Peyer's patch (tissue), 4 donors: ENCODE data around the gene FAM200C. TPM values are rescaled to one million over a fixed set of nuclear protein-coding genes. Genes with fewer than 3 reads are reported as not detected.
A peak's percentile ranks its signal among the peaks of the same experiment; 100 is the strongest.

Source experiments
- DNase-seq, 3 donors: peaks; one replicate each; pipeline ENCODE4 v3.0.0-alpha.2; 2017 to 2019
- H3K27ac ChIP-seq, 4 donors: fragments of 200-600 bp; sonication (generic); one replicate each; pipeline ENCODE4 v1.5.1; 2016 to 2019
- H3K27me3 ChIP-seq, 2 donors: fragments of 200-600 bp; sonication (generic); one replicate each; pipeline ENCODE4 v1.5.1; 2019
- H3K36me3 ChIP-seq, 3 donors: fragments of 200-600 bp; sonication (generic); one replicate each; pipeline ENCODE4 v1.5.1; 2016 to 2019
- H3K4me1 ChIP-seq, 4 donors: fragments of 200-600 bp; sonication (generic); one replicate each; pipeline ENCODE4 v1.5.1; 2016 to 2019
- H3K4me3 ChIP-seq, 4 donors: fragments of 200-600 bp; sonication (generic); 1 replicate in 3 of 4; 2 replicates in 1 of 4; pipeline ENCODE4 v1.5.1; 2016 to 2019; ENCODE audit warnings: mild to moderate bottlenecking in 1 of 4
- H3K9me3 ChIP-seq, 4 donors: fragments of 200-600 bp; sonication (generic); one replicate each; pipeline ENCODE4 v1.5.1; 2016 to 2019; ENCODE audit warnings: mild to moderate bottlenecking in 1 of 4
- CTCF ChIP-seq, 6 experiments: fragments of 450-650 bp in 4 of 6; fragments of 200-600 bp in 2 of 6; sonication (generic) in 1 of 6; IDR thresholded peaks; one replicate each; pipeline ENCODE4 v1.5.1; 2017 to 2019; ENCODE audit warnings: antibody characterized with exemption in 6 of 6, mild to moderate bottlenecking in 3 of 6, moderate library complexity in 1 of 6
- POLR2A ChIP-seq, 2 donors: fragments of 450-650 bp; IDR thresholded peaks; one replicate each; pipeline ENCODE4 v1.5.1; 2017; ENCODE audit warnings: antibody characterized with exemption in 2 of 2, mild to moderate bottlenecking in 2 of 2, moderate library complexity in 2 of 2
- total RNA-seq, 4 donors: library from RNA; depleted of rRNA; stranded (reverse); fragments of >200 nt; gene quantifications; one replicate each; pipeline ENCODE4 v1.1.0, GENCODE V29; 2016

FAM200C gene
- total RNA-seq, 4 donors from 2014 or later = 0.66 to 2.3 (median 1.1) TPM; not detected in 1

- H3K27ac ChIP-seq = no peak overlapping the region
- H3K36me3 ChIP-seq = no peaks in the 10 kb centered on the region
- DNase-seq = no peak
- H3K4me3 ChIP-seq = no peak overlapping the region
- no peaks in the 10 kb centered on the region for H3K4me1 ChIP-seq
- no peaks in the 10 kb centered on the region for H3K9me3 ChIP-seq
- H3K27me3 ChIP-seq = no peaks in the 10 kb centered on the region
- TF ChIP-seq POLR2A (IDR thresholded peaks at IDR 0.05) (no peak), CTCF (IDR thresholded peaks at IDR 0.05) (no peak)
Measured at GRCh38 chr5:160371294-160371693, 28.6 kb downstream of the FAM200C start.

GRCh38 chr5:160370713-160371034, 29.2 kb downstream of the FAM200C start:
- H3K4me1 ChIP-seq = no peaks in the 10 kb centered on the region
- peak overlapping the region; percentile 33 to 68 (median 50) for H3K4me3 ChIP-seq
- H3K9me3 ChIP-seq = no peaks in the 10 kb centered on the region
- no peaks in the 10 kb centered on the region for H3K36me3 ChIP-seq
- DNase-seq = no peak
- H3K27ac ChIP-seq = peak overlapping the region in 3 of 4 donors; percentile 4 to 71 (median 69)
- no peaks in the 10 kb centered on the region for H3K27me3 ChIP-seq
- TF ChIP-seq CTCF (IDR thresholded peaks at IDR 0.05) (no peak), POLR2A (IDR thresholded peaks at IDR 0.05) (no peak)

GRCh38 chr5:160369990-160370712, 29.7 kb downstream of the FAM200C start, which contains the start of gene C1QTNF2:
Gene C1QTNF2, minus strand, starts transcription at chr5:160370626. Its CDS starts 15,615 bp downstream, at chr5:160355011.
- TF ChIP-seq POLR2A (IDR thresholded peaks at IDR 0.05) (no peak), CTCF (IDR thresholded peaks at IDR 0.05) (no peak)
- H3K27ac ChIP-seq = peak within 1 kb of the TSS; percentile 3 to 71 (median 36)
- H3K27me3 ChIP-seq = no peaks in the 10 kb centered on the region
- H3K36me3 ChIP-seq = no peaks in the 10 kb centered on the region
- no peaks in the 10 kb centered on the region for H3K4me1 ChIP-seq
- DNase-seq = peak in 2 of 3 donors; percentile 59 to 73
- H3K4me3 ChIP-seq = peak within 1 kb of the TSS; percentile 33 to 68 (median 50)
- no peaks in the 10 kb centered on the region for H3K9me3 ChIP-seq

GRCh38 chr5:160367885-160368284, 32.0 kb downstream of the FAM200C start:
- no peaks in the 10 kb centered on the region for H3K36me3 ChIP-seq
- no peak for DNase-seq
- H3K27ac ChIP-seq = no peak overlapping the region
- no peaks in the 10 kb centered on the region for H3K27me3 ChIP-seq
- no peak for TF ChIP-seq CTCF (IDR thresholded peaks at IDR 0.05)
- TF ChIP-seq POLR2A (IDR thresholded peaks at IDR 0.05) = no peak
- H3K9me3 ChIP-seq = no peaks in the 10 kb centered on the region
- H3K4me3 ChIP-seq = no peak overlapping the region
- peaks cover 0 to 1% (median 0%) of the 10 kb centered on the region in 4 donors for H3K4me1 ChIP-seq

GRCh38 chr5:160367261-160367660, 32.6 kb downstream of the FAM200C start:
- Histone ChIP-seq H3K27ac (no peak overlapping the region), H3K9me3 (no peaks in the 10 kb centered on the region), H3K4me3 (no peak overlapping the region), H3K27me3 (no peaks in the 10 kb centered on the region), H3K4me1 (peaks cover 0 to 6% (median 0%) of the 10 kb centered on the region in 4 donors), H3K36me3 (no peaks in the 10 kb centered on the region)
- TF ChIP-seq POLR2A (IDR thresholded peaks at IDR 0.05) (no peak), CTCF (IDR thresholded peaks at IDR 0.05) (no peak)
- DNase-seq = no peak
